ENCODE results near the gene PLGRKT.
"Not testable (repeated sequence)": the region's sequence is repeated elsewhere in the genome, so short reads cannot be mapped to it uniquely, and the experiment has no call there.

Gene PLGRKT, protein sequence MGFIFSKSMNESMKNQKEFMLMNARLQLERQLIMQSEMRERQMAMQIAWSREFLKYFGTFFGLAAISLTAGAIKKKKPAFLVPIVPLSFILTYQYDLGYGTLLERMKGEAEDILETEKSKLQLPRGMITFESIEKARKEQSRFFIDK

DNA sequence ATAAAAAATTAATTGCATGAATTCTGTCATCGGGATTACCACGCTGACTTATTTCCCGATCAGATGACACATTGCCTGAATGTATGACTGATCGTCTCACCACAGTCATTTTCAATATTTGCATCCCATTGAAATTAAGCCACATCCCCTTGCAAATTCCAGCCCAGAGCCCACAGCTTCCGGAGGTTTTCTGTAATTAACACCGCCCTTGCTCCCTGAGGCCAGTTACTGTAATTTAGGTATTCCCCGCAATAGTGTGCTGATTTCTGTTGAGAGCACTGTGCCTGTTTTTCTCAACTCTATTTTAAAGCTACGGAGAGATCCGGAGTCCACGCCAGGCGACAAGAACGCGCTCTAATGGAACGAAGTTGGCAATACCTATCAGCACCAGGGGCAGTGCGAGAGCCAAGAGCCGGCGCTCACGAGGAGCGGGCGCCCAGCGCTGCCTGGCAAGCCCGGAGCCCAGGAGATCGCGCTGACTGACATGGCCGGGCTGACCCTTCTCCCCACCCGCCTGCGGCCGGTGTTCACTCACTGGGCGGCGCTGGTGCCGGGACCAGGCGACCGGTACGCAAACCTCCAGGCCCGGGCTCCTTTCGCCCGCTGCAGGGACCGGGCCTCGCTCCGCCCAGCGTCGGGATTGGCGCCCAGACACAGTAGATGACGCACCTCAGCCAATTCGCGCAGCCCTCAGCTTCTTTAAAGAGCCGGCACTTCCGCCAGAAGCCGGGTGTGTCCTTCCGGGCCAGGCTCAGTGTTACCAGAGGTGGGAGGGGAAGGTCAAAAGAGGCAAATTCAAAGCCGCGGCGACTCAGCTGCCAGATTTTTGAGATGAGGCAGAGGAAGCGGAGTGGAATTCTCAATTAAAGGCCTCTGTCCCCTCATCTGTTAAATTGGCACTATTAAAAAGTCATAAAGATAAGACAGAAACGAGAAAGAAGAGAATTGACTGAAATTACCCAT lies at the start of gene PLGRKT:
Gene PLGRKT, minus strand, starts transcription at position 672 of the 963 bp plus-strand sequence. CDS start 5,948 bp downstream, outside the sequence.
- peak; percentile 94 for DNase-seq

DNA sequence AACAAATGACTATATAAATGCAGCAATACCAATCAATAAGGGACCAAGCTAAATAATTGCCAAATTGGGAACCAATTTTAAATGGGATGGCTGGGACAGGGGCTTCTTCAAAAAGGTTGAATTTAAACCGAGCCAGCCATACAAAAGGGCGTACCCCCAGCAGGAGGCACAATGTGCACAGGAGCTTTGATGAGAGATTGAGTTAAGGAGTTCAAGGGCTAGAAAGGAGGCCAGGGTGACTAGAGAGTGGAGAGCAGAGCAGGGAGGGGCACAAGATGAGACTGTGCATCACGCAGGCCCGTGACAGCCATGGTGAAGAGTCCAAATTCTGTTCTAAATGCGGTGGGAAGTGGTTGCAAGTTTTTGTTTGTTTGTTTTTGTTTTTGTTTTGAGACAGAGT lies 49.3 kb upstream of the PLGRKT start:
- no peak for DNase-seq

DNA sequence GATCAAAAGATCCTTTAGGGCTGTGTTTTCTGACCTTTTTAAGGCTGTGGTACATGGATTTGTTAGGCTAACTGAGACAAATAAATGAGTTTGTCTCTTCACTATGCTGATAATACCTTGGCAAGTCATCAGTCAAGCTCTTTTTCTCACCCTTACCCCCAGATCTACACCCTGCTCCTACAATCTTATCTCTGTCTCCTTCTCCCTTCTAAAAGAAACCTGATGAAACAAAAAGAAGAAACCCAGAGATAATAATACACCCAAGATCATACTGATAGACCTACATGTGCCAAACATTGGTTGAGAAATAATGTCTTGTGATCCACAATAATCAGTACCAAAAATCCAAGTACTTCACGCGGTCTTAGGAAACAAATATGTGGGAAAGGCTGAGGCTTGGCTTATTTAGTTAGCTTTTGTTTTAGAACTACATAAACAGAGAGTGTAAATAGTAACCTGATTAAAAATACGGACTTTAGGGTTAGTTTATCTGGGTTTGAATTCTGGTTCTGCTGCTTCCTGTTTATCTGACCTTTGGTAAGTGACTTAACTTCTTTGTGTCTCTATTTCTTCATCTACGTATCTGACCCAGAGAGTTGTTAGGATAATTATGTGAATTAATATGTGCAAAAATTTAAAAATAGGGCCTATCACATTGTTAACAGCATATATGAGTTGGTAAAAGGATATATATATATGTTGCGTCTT lies 47.8 kb upstream of the PLGRKT start:
- DNase-seq, result no peak

DNA sequence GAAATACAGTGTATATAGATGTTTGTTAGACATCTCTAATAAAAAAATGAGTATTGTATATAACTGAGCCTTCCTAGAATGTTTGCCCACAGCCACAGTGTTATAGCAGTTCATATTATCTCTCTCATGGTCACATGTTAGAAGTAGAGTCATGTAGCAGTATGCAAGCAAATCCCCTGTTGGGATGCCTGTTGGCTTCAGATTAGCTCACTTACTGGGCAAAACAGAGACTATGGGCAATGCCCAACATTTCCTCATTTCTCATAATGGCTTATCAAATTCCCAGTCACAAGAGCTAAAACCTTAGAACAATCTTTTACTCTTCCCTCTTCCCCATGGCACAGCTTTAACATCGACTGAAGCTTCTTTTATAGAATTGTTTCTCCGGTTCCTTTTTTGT lies 45.6 kb upstream of the PLGRKT start:
- DNase-seq, result no peak

DNA sequence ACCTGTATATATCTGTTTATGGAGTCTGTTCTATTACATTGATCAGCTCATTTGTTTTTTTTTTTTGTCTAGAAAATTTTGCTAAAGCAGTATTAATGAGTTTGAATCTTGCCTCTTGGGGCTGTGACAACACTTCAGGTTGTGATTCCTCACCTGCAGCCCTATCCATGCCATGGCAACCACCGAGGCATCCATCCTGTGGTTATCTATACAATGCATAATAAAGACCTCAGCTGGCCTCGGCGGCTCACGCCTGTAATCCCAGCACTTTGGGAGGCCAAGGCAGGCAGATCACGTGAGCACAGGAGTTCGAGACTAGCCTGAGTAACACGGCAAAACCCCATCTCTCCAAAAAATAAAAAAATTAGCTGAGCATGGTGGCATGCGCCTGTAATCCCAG lies 44.5 kb upstream of the PLGRKT start:
- no peak for DNase-seq

DNA sequence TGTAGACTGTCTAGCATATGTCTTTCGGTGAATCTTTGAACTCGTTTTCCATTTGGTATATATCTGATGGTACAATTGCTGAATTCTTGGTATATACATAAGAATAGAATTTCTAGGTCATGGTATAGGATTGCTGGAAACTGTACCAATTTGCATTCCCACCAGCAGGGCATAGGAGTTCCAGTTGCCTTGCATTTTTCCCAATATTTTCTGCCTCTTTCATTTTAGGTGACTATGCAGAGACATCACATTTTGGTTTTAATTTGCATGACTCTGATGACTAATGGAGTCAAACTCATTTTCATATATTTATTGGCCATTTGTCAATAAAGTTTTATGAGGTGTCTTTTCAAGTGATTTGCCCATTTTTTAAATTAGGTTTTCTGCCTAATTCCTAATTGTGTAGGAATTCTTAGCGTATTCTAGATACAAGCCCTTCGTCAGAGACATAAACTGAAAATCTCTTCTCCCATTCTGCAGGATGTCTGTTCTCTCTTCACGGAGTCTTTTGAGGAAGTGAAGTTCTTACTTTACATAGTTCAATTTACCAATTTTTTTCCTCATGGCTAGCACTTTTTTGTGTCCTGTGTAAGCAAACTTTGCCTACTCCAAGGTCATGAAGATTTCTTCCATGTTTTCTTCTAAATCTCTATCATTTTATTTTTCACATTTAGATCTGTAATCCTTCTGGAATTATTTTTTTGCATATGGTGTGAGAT lies 43.8 kb upstream of the PLGRKT start:
- DNase-seq, result peak; percentile 18

DNA sequence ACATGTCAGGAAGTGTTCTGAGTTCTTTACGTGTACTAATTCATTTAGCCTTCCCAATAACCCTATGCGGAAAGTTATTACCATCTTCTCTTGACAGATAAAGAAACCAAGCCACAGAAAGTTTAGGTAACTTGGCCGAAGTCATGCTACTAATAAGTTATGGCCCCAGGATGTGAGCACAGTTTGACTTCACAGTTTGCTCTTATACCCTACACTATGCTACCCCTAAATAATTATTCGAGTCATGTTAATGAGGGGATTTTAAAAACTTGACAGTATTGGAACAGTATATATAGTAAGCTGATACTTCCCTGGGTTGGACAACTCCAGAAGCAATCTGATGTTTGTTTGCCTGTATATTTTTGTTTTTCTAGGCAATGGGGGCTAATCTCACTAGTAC lies 43.2 kb upstream of the PLGRKT start:
- DNase-seq, result no peak

DNA sequence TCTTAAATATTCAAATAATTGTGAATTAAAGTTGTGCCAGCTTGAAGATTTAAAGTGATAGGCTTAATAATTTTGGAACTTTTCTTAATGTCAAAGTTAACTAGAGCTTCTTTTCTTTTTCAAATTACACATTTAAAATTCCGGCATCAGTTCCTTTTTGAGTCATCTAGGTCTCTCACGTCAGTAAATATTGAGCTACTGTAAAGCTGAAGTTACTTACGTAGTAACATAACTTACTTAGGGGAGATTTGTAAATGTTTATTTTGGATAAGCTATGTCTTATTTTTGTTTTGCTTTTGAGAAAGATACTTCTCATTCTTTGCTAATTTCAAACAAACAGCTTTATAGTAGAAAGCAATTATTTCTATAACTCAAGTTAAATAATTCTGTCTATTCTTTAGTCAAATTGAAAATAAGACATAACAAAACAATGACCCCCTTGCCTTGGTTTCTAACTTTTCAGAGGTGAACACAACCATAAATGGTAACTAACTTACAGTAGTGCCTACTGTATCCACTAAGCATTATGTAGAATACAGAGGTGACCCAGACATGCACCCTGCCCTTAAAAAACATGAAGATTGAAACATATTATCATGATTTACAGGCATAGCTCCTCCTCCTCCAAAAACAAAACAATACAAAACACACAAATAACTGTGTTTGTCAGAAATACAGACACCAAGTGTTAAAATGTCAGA lies 42.4 kb upstream of the PLGRKT start:
- DNase-seq, result no peak

DNA sequence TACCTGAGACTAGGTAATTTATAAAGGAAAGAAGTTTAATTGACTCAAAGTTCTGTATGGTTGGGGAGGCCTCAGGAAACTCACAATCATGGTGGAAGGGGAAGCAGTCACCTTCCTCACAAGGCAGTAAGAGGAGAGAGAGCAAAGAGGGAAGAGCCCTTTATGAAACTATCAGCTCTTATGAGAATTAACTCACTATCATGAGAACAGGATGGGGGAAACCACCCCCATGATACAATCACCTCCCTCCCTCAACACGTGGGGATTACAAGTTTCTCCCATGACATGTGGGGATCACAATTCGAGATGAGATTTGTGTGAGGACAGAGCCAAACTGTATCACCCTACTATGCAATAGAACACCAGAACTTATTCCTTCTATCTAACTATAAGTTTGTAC lies 40.5 kb upstream of the PLGRKT start:
- no peak for DNase-seq

DNA sequence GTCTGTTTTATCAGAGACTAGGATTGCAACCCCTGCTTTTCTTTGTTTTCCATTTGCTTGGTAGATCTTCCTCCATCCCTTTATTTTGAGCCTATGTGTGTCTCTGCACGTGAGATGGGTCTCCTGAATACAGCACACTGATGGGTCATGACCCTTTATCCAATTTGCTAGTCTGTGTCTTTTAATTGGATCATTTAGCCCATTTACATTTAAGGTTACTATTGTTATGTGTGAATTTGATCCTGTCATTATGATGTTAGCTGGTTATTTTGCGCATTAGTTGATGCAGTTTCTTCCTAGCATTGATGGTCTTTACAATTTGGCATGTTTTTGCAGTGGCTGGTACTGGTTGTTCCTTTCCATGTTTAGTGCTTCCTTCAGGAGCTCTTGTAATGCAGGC lies 37.9 kb upstream of the PLGRKT start:
- DNase-seq, result not testable (repeated sequence)

DNA sequence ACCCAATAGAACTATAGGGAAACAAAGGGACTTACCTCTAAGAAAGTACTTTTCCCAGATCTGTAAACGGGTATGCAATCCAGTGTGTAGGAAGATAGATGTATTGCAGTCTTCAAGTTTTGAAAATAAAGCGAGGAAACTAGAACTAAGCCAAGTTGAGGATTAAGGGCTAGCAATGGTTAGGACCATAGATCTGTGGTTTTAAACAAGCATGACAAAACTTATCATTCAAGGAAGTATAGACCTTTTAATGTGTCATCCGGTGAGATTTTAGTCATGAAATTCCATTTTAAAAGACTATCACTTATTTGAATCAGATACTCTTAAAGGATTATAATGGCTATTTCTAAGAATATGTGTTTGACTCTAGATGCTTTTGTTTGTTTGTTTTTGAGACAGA lies 33.1 kb upstream of the PLGRKT start:
- DNase-seq, result no peak

DNA sequence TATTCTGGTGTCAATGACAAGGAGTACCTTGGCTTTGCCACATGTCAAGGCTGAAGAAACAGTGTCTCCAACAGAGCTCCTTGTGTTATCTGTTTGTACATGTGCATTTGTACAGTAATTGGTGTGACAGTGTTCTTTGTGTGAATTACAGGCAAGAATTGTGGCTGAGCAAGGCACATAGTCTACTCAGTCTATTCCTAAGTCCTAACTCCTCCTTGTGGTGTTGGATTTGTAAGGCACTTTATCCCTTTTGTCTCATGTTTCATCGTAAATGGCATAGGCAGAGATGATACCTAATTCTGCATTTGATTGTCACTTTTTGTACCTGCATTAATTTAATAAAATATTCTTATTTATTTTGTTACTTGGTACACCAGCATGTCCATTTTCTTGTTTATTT lies 32.4 kb upstream of the PLGRKT start:
- DNase-seq, result no peak

DNA sequence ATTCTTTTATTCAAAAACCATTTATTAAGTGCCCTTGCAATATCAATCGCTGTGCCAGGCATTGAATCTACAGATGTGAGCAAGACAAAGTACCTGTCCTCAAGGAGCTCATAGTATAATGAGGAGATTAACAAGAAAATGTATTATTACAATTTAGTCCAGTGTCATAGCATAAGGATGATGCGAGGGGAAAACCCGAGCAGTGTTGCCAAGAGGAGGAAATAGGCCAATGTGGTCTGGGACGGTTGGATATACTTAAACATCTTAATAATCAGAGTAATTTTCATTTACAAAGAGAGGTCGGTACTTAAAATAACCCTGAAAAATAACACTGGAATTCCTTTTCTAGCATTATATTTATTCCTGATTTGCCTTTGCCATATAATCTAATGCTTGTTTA lies 31.1 kb upstream of the PLGRKT start:
- DNase-seq, result no peak

DNA sequence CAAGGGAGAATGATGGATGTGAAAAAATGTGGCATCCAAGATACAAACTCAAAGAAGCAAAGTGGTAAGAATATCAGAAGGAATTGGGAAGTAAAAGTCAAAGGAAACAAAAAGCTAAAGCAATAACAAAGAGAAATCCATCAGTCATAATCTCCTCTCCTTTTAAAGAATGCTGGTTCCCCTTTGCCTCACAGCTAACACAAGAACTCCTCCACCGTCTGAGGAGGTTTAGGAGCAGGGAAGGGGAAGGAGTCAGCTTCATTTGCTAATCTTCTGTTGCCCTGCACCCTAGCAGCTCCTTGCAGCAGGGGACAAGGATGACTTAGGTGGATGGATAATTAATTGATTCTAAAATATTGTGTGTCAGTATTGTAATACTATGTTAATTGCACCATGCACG lies 29.0 kb upstream of the PLGRKT start:
- DNase-seq, result no peak

DNA sequence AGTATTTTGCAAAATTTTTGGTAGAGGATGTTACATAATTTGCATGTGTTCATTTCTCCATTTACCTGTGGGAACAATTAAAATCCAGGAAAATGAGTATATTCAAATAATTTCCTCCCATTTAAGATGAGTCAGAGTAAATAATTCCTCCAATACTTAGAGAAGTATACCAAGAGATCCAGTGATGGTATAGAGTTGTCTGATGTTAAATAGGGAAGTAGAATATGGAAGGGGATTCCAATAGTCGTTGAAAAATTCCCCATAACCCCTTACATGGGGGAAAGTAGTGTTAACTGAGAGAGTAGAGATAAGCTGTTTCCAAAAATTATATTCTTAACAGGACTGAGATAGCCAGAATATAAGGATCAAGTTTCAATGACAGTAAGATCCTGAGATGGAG lies 28.3 kb upstream of the PLGRKT start:
- DNase-seq, result no peak

DNA sequence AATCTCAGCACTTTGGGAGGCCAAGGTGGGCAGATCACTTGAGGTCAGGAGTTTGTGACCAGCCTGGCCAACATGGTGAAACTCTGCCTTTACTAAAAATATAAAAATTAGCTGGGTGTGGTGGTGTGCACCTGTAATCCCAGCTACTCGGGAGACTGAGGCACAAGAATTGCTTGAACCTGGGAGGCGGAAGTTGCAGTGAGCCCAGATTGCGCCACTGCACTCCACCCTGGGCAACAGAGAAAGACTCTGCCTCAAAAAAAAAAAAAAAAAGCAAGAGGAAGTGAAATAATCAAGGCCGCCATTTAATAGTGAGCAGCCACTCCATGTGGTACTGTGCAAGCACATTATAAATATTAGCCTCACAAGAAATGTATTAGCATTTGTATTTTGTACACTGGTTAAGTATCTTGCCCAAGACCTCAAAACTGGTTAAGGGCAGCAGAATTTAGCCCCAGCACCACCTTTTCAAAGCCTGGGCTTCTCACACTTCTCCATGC lies 27.2 kb upstream of the PLGRKT start:
- DNase-seq, result not testable (repeated sequence)

DNA sequence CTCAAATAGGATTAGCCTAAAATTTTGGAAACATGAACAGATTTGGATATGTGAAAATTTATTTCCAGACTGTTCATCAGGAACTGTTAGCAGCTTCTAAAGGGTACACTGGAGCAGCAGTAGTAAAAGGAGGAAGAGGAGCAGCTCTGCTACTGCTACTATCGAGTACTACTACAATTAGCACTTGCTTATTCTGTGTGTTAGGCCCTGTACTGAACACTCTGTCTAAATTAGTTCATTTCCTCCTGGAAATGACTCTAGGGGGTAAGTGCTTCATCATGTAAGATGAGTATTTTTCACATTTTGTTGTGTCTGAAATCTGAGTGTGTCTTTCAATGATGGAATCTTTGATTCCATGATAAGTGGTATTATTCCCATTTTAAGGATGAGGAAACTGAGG lies 22.4 kb upstream of the PLGRKT start:
- no peak for DNase-seq

DNA sequence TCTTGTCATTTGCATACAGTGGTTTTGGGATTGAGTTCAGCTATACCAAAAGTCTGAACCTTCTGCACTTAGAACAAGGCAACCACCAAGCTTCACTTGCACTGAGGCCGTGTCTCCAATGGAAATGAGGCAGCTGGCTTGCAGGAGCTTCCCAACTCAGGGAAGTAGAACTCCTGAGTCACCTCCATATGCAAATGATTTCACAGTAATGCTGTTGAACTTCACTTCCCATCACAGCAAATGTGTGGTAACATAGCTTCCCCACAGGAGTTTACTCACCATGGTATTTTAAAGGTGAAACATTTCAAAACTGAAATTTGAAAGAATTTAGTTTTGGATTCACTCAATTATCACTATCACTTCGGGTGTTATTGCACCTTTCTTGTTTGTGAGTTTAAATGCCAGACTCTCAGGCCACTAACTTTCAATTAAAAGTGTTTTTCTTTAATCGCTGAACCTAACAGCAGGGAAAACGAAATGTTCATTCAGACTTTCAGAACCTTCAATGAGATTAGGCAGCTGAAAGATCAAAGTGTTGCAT lies 21.6 kb upstream of the PLGRKT start:
- no peak for DNase-seq

DNA sequence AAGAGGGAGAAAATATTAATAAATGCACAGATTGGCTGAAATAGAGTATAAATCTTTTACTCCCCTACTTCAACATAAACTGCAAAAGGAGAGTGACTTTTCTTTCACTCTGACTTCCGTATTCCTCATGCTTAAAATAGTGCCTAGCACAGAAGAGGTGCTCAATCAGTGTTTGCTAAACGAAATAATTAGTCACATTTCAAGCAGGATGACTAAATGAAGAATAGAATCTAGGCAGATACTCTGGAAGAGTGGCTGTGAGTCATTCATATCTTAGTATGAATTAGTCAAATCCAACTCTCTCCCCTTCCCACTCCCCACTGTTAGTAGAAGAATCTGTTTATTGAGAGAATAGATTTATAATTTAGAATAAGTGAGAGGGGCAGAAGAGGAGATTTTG lies 17.5 kb upstream of the PLGRKT start:
- DNase-seq, result peak; percentile 91

DNA sequence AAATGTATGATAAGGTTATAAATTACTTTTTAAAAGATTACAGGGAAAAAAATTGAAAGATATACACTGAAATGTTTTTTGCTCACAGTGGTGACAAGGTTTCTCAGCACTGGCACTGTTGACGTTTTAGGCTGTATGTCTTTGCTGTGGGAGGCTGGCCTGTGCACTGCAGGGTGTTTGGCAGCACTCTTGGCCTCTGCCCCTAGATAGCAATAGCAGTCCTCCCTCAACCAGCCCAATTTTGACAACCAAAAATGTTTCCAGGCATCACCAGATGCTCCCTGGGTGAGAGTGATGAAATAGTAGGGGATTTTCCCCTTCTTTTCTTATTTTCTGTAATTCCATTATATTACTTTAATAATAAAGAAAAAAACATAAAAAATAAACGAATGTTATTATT lies 15.9 kb upstream of the PLGRKT start:
- DNase-seq, result no peak

DNA sequence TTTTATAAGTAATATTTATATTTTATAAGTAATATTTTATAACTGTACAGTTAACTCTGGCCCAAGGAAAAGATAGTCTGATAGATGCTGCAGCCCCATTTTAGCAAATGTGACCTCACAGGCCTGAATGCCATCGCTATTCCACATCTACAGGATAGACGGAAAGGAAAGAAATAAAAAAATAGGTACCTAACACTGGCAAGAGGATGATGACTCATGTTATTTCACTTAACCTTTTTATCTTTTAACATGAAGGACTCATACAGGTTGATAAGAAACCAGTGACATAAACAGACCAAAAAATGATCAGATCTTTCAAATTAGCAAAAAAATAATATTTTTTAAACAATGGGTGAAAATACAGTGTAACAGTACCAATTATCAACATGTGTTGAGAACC lies 15.3 kb upstream of the PLGRKT start:
- no peak for DNase-seq

DNA sequence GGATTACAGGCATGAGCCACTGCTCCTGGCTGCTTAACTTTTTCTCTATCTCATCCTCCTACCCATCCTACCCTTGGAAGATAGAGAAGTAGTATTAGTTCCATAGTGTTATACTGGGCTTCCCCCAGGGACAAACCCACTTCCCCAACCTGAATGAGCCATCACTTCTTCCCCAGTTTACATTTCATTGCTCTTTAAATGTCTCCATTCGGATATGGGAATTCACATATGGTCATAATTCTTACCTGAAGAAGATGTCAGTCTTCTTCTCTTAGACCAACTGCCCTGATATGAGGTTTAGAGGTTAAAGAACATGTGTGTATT lies 14.5 kb upstream of the PLGRKT start:
- DNase-seq, result no peak
